ENCODE data around the gene SLC22A12.
"Not testable (repeated sequence)": the region's sequence is repeated elsewhere in the genome, so short reads cannot be mapped to it uniquely, and the experiment has no call there.

SLC22A12 gene

DNA sequence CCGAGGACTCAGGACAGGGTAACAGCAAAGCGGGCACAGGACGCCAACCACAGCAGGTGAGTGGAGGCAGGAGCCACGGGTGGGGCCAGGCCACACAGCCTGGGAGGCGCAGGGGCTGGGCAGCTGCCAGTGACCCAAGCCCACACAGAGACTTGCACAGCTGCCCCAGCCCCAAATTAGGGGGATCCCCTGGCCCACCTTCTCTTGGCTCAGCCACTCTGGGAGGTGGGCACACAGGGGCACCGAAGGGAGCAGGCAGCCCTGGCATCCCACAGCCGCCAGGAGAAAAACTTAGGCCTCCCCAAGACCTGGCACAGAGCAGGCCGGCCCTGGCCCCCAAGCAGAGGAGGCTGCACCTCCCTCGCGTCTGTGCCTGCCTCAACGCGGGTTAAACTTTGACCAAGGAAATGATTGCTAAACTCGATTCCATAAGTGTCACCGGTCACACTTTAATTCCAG, at the start of gene SLC22A12:
Gene SLC22A12, plus strand, starts transcription at position 458 of the 459 bp plus-strand sequence. CDS start 337 bp downstream, outside the sequence.
- no peak for DNase-seq

DNA sequence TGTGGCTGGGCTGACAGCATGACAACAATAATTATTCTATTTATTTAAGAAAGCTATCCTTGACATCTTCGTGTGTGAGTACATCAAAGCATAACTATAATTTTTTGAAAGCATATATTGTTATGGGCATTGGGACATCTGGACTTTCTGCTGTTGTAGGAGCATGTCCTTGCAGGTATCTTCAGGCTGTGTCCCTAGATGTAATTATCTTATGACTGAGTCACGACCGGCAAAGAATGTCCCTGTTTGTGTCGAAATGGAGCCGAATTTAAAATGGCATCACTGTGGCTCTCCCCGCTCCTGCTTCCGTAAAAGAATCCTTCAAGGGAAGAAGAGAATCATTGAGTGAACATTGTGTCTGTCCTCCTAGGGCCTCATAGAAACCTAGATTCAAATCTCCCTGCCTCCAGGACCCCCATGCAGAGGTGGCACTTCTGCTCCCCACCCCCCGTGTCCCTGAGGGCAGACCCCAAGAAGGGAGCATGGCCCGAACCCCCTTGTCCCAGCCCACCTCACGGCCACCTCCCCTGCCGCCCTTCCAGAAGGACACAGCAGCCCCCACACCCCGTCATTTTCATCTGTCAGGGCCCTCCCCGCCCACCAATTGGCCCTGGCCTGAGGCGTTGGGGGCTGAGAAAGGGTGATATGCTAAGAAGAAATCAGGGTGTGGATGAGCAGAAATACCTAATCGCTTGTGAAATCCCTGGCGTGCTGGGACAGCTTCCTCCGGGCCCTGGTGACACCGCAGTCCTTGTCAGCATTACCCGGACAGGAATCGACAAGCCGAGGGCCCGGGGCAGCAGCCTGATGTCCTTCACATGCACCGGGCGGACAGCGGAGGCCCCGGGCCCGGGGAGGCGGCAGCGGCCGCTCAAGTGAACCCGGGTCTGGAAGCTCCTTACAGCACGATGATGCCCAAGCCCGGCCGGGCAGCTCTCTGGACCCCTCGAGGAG, 48.6 kb upstream of the SLC22A12 start:
- no peak for DNase-seq

DNA sequence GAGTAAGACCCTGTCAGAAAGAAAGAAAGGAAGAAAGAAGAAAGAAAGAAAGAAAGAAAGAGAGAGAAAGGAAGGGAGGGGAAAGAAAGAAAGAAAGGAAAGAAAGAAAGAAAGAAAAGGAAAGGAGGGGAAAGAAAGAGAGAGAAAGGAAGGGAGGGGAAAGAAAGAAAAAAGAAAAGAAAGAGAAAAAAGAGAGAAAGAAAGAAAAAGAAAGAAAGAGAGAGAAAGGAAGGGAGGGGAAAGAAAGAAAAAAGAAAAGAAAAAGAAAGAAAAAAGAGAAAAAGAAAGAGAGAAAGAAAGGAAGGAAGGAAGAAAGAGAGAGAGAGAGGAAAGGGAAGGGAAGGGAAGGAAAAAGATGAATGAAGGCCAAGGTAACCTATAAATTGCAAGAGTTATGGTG, 47.2 kb upstream of the SLC22A12 start:
- DNase-seq: no peak

DNA sequence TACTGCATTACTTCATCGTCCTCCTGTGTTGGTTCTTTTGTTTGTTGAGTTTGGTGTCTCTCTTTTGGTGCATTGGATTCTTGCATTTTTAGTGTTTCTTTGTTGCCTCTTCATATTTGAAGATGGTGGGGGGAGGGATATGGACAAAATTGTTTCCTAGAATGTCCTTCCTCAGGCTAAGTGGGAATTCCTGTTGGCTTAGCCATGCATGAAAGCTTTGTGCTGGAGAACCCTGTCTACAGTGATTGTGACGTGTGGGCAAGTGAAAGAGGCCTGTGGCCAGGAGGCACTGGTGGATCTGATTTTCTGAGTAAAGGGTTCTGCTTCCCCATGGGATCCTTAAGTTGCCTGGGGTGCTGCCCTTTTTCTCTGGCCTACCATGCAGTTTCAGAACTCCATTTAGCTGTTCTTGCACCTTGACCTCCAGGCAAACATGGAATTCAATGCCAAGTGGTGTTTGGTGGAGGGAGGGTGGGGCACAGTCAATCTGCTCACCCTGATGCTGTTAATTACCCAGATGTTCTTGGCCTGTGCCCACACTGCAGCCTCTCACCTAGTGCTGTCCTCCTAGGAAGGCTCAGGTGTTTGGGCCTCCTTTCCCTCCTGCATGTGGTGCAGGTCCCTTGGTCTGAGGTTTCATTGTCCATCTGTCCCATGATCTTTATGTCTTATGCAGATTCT, 46.3 kb upstream of the SLC22A12 start:
- no peak for DNase-seq

DNA sequence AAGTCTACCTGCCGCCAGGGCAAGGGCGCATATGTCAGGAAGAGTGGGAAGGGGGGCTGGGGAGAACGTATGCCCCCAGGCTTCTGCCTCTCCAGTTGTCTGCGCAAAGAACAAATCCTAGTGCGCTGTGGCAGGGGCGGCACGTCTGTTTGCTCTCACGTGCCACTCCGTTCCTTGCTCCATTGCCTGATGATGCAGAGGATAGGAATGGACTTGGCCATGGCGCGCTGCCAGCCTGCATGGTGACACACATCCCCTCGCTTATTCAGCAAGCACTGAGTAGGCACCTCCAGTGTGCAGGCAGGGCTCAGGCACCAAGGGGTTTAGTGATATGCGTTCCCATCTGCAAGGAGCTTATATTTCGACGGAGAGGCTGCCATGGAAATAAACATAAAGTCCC, 45.4 kb upstream of the SLC22A12 start:
- no peak for DNase-seq

DNA sequence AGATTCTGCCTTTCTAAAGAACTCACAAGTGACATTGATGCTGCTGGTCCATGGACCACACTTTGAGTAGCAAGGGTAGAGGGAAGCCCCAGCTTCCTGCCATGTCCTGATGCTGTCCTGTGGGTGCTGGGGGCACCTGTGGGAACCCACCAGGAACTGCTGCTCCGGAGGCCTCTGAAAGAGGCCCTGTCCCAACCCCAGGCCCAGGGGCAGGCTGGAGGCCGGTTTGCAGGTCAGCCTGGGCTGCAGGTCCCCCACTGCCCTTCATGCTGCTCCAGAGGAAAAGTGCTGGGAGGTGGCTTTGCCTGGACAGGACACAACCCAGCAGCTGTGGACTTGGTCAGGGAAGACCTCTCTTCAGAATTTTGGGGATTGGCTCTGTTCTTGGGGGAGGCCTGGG, 44.8 kb upstream of the SLC22A12 start:
- DNase-seq: no peak

DNA sequence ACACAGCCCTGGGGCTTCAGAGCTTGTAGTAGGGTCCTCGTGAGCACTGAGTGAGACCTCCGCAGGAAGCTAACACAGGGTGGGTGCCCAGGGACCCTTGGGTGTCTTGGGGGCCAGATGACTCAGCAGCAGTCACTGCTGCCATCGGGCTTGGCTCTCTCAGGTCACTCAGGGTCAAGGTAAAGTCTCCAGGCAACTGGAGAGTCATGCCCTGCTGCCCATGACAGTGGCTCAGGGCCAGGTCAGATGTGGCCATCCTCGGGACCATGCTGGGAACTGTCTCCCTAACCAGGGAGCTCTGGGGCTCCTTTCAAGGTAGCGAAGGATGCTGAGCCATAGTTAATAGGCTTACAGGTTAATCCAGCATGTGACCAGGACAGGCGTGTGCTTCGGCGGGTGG, 44.4 kb upstream of the SLC22A12 start:
- DNase-seq: no peak

DNA sequence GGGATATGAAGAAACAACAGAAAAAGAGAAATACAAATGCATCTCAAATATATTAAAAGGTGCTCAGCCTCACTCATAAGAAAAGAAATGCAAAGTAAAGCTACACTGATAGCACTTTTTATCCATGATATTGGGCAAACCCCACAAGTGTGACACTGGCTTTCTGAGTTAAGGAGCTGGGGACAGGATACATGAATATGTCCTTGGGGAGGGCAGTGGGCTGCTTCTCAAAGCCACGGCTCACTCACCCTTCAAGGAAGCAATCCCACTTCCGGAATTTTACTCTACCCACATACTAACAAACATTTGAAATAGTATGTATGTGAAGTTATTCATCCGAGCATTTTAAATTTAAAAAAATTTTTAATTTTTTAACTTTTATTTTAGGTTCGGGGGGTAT, 41.1 kb upstream of the SLC22A12 start:
- DNase-seq: no peak

DNA sequence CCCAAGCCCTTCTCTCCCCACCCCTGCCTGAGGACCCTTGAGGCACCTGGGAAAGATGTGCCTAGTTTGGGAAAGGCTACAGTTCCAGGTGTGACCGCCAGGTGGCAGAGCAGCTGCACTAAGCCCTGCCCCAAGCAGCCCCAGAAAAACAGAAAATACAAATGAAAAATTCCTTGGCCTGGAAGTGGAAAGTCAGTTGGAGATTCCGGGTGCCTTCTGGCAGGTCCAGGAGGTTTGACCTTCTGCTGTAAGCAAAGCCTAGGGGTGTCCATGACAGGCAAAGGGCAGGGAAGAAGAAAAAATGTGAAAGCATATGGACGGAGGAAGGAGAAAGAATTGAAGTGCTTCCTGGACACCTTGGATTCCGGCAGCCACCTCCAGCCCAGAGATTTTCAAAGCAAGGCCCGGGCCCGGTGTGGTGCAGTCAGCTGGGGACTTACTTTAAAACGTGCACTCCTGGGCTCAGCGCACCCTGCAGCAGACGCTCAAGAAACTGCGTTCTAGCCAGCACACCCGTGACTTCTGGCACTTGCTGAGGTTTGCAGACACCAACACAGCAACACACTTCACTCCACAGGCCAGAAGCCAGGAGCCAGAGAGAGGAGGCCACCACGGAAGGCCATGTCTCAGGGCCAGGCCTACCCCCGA, 37.3 kb upstream of the SLC22A12 start:
- DNase-seq: peak; percentile 52 to 54

DNA sequence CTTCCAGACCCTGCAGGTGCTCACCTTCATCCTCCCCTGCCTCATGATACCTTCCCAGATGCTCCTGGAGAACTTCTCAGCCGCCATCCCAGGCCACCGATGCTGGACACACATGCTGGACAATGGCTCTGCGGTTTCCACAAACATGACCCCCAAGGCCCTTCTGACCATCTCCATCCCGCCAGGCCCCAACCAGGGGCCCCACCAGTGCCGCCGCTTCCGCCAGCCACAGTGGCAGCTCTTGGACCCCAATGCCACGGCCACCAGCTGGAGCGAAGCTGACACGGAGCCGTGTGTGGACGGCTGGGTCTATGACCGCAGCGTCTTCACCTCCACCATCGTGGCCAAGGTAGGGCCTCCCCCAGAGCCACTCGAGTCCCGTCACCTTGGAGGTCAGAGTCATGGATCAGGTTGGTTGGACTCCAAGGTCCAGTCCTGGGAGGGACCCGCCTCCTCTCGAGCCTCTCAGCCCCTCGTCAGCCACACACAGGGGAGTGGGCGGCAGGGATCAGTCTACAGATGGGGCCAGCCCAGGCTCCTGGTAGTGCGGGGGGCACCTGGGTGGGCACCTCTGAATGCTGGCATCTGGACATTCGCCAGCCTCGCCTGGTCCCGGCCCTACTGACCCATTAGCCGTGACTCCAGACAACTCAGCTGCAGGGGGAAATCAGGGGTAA, 34.8 kb upstream of the SLC22A12 start:
- DNase-seq: no peak

DNA sequence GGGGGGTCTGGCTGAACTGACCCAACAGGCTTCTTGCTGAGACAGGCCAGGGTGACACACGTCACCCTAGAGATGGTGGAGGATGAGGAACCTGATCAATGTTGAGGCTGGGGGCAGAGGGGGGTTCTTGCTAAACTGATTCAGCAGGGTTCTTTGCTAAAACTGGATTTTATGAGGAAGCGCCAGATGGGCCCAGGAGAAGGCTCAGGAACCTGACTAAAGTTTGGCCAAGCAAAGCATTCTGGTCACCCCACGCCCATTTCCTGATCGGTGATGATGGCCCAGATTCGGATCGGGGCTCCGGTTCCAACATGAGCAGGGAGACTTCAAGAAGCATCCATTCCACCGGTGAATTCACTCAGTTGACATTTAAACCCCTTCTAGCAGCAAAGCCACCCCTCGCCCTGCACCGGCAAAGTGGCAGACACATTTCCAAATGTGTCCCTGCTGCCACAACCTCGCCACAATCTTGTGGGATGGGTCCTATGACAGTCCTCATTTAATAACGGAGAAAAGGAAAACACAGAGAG, 34.2 kb upstream of the SLC22A12 start:
- DNase-seq: no peak

DNA sequence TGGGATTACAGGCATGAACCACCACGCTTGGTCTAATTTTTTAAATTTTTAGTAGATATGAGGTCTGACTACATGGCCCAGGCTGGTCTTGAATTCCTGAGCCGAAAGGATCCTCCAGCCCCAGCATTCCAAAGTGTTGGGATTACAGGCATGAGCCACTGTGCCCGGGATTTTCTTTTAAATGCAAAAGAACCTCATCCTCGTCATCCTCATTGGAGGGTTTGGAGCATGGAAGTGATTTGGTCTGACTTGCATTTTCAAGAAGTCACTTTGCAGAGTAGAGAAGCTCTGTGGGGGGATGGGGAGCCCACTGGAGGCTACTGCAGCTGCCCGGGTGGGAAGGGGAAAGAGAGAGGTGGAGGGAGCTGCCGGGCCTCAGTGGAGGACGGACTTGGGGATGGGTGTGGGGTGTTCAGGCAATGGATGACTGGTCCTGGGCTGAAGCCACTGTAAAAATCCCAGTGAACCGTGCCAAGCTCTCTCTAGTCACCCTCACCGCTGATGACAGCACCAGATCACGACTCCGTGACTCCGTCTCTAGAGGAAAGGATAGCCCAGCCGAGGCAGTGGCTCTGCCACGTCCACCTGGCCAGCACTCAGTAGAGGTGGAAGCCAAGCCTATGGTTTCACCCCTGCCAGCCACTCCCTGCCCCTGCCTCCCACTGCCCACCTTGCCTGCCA, 32.8 kb upstream of the SLC22A12 start:
- DNase-seq: no peak

DNA sequence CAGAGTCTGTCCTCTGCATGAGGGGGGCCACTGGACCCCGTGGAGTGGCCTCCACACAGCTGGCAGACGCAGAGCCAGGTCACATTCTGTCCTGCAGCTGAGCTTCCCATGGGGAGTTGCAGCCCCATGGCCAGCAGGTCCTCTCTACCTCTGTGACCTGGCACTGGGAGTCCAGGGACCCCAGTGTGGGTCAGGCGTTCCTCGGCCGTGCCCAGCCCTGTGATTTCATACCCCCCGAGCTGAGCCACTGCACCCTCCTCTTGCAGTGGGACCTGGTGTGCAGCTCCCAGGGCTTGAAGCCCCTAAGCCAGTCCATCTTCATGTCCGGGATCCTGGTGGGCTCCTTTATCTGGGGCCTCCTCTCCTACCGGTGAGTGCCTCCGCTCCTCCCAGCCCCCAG, 32.2 kb upstream of the SLC22A12 start:
- DNase-seq: no peak

DNA sequence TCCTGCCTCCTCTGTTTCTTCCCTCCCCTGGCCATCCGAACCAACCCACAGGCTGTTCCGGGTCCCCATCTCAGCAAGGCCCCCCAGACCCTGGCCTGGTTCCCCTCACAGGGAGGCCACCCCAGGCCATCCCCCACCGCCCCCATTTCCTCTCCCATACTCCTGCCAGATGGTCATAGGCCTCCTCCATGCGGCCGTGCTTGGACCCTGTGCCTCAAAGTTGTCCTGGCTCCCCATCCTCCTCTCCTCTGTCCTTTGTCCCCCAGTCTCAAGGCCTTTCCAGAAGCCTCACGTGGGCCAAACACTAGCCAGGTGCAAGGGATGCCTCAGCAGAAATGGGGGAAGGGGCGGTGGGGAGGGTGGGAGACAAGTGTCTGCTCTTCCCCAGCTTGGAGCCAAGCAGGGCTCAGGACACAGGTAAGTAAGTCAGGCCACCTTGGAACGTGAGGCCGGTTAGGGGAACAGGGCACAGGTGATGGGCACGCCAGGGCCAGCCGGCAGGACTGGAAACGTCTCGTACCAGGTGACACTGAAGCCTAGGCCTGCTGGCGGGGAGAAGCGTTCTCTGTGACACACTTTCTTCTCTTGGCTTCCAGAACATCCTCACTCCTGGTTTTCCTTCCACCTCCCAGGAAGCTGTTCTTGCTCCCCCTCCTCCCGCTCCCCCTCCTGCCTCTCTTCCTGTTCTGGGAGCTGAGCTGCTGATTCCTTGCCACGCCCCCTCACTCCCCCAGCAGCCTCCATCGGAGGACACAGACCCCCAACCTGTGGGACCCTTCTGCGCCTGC, 31.5 kb upstream of the SLC22A12 start:
- no peak for DNase-seq

DNA sequence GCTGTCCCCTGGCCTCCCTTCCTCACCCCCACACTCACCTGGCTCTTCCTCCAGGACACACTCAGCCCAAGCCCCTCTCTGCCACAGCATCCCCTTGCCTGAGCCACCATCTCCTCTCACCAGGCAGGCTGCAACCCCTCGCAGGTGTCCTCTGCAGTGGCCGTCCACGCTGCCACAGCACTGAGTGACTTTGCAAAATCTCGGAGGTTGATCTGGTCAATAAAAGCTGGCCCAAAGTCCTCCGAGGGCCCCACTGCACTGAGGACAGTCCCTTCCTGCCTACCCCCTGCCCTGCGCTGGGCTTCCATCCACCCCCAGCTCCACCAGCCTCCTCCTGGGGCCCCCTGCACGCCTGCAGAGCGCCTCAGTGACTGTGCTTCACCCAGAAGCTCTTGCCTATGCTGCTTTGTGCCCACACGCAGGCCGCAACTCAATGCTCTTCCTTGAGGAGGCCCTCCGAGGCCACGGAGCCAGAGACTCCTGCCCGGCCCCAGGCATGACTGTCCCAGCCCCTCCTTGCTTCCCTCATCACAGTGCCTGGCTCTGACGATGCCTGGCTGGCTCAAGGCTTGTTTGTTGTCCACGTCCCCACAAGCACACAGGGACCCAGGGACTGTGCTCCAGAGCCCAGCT, 30.8 kb upstream of the SLC22A12 start:
- no peak for DNase-seq

DNA sequence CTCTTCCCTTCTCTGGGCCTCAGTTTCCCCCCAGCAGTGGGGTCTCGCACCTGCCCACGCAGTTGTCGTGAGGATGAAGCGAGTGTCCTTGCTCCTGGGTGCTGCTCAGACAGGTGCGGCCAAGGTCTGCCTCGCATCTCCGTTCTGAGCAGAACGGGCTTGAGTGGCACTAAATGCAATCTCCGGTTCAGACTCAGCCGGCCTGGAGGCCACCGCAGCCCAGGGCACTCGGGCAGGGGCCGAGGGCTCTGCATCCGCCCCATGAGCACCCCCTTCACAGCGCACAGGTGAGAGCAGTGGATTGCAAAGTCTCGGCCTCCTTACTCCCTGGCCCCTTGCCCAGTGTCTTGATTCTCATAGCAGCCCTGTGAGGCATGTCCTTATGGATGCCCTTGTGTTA, 30.1 kb upstream of the SLC22A12 start:
- DNase-seq: no peak

DNA sequence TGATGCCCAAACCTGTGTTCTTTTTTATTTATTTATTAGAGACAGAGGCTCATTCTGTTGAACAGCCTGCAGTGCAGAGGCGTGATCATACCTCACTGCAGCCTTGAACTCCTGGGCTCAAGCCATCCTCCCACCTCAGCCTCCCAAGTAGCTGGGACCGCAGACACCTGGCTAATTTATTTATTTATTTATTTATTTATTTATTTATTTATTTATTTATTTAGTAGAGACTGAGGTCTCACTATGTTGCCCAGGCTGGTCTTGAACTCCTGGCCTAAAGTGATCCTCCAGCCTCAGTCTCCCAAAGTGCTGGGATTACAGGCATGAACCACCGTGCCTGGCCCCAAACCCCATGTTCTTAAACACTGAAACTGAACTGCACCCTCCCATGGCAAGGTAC, 29.6 kb upstream of the SLC22A12 start:
- not testable (repeated sequence) for DNase-seq

DNA sequence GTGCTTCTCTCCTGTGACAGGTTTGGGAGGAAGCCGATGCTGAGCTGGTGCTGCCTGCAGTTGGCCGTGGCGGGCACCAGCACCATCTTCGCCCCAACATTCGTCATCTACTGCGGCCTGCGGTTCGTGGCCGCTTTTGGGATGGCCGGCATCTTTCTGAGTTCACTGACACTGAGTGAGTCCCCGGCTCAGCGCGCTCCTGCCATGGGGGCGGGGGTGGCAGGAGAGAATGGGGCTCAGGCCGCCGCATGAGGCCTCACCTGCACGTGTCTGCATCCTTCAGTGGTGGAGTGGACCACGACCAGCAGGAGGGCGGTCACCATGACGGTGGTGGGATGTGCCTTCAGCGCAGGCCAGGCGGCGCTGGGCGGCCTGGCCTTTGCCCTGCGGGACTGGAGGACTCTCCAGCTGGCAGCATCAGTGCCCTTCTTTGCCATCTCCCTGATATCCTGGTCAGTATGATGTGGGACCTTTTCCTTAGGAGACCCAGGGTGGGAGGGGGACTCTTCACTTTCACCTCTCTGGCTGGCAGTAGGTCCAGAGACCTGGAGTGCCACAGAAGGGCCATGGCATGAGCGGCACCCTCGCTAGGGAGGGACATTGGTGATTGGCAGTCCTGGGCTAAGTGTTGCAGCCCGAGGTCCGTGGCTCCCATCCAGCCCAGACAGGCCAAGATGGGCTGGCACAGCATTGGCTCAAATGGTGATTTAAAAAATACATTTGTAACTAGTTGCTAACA, 28.9 kb upstream of the SLC22A12 start:
- DNase-seq: no peak

DNA sequence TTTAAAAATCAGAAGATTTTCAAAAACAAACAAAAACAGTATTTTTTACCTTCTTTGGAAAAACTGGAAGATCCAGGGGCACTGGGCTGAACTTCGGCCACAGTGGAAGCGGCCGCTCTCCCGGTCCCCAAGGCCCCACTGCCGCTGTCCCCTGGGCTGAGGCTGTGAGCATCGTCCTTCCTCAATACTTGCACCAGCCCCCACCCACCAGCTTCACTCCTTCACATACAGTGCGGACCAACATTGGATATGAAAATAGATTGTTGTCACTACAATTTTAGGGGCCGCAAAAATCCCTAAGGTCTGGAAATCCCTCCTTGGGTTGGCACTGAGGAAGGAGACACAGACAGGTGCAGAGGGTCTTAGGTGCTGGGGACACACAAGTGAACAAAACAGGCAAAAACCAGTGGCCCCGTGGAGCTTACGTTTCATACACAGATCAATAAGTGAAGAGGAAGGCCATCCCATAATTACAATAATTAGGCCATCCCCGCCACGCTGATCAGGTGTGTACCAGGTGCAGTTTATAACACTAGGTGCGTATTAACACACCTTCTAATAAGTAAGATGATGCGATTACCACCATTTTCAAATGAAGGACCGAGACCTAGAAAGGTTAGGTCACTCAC, 28.2 kb upstream of the SLC22A12 start:
- no peak for DNase-seq

DNA sequence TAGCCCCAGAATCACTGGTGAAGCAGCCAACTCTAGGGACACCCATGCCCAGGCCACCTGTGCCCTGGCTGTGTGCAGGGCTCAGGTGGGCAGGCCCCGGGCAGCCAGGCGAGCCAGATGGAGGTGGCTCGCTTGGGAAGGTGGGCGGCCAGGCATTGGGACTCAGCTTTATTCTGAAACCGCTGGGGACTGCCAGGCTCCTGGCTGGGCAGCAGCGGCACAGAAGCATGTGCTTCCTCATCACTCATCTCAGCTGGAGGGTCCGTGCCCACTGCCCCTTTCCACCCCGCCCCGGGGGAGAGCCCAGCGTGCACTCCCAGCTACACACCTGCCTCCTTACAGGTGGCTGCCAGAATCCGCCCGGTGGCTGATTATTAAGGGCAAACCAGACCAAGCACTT, 27.1 kb upstream of the SLC22A12 start:
- no peak for DNase-seq
